Choroid plexus epithelial cell (primary cell): Measurements from ENCODE around the gene KLHL26.

ENCODE experiments used
- DNase-seq: peaks from one replicate; pipeline ENCODE4 v3.0.0-alpha.2; 2010; ENCODE audit warnings: low read depth
- H3K4me3 ChIP-seq: 2 replicates; pipeline ENCODE4 v1.5.1; 2011; ENCODE audit warnings: low read depth, mild to moderate bottlenecking, control low read depth, low read length, moderate library complexity
- CTCF ChIP-seq: conservative IDR thresholded peaks from 2 replicates; pipeline ENCODE4 v1.5.1; 2011; ENCODE audit warnings: low read depth, mild to moderate bottlenecking, control low read depth, inconsistent platforms, low read length, moderate library complexity

KLHL26 gene

GRCh38 chr19:18647371-18647767, 10.5 kb downstream of the KLHL26 start:
- TF ChIP-seq CTCF = no peak
- no peak for DNase-seq
- no peak overlapping the region for H3K4me3 ChIP-seq

GRCh38 chr19:18647807-18648206, 11.0 kb downstream of the KLHL26 start:
- no peak for DNase-seq
- H3K4me3 ChIP-seq = no peak overlapping the region
- TF ChIP-seq CTCF = no peak

GRCh38 chr19:18648973-18649315, 12.1 kb downstream of the KLHL26 start:
- no peak overlapping the region for H3K4me3 ChIP-seq
- TF ChIP-seq CTCF = no peak
- DNase-seq = peak; percentile 37

DNA sequence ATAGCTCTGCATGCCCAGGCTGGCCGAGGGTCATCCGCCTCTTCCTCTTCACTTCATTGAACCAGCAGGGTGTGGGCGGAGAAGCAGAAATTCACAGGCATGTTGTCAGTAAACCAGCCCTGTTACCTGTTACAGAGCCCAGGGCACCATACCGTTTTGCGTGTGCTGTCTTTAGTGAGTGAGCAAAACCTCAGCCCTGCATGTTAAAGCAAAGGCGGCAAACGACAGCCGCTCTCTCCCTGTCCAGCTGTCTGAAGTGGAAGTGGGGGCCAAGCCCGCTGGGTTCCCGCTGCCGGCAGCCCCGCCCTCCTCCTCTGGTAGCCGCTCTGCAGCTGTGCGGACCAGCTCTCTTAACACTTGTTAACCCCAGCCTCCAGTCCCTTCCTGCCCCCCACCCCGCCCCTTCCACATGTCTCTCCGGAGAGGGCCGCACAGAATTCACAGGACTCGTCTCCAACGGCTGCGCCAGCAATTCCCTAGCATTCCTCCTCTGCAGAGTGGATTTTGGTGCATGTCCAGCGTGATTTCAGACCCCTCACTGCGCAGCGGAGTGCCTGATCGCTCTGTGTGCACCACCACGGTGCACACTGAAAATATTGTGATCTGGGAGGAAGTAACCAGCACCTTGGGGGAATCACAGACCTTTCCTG, 12.7 kb downstream of the KLHL26 start:
- H3K4me3 ChIP-seq = peak overlapping the region; percentile 16
- peak; percentile 72 for DNase-seq
- no peak for TF ChIP-seq CTCF

DNA sequence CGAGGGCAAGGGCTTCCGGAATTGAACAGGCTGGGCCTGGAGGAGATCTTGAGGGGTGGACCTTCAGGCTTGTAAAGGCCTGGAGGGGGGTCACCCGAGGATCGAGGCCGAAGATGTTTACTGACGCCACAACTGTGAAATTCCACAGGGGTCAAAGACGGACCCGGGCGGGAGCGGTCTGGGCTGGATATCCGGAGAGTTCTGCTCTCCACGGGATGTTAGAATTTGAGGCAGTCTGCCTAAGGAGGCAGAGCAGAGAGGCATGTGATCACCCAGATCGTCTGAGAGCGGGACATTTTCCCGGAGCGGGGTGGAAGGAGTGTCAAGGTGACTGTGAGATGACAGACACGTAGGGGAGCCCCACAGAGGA, 13.2 kb downstream of the KLHL26 start:
- no peak for TF ChIP-seq CTCF
- peak overlapping the region; percentile 21 for H3K4me3 ChIP-seq
- peak; percentile 89 for DNase-seq

GRCh38 chr19:18650468-18651041, 13.7 kb downstream of the KLHL26 start:
- TF ChIP-seq CTCF = no peak
- H3K4me3 ChIP-seq = peak overlapping the region; percentile 21
- DNase-seq = peak; percentile 80

DNA sequence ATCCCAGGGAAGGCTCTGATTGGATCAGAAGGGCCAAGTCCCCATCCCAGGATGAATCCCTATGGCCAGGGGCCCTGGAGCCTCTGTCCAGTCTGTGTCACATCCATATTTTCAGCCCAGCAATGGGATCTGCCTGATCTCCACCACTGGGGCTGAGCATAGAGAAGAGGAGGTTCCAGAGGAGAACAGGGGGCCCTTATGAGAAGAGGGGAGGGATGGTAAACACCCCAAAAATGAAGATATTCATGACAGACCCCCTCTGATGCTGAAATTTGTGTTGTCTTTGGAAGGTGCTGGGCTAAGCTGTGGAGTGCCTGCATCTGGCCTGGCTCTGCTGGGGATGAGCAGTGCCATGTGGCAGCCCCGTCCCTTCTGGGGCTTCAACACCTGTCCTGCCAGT, 14.5 kb downstream of the KLHL26 start:
- no peak overlapping the region for H3K4me3 ChIP-seq
- DNase-seq = no peak
- TF ChIP-seq CTCF = no peak
